Measurements from ENCODE around the gene TEPSIN. TPM values are rescaled to one million over a fixed set of nuclear protein-coding genes. Genes with fewer than 3 reads are reported as not detected.

Gene TEPSIN
- polyA plus RNA-seq, 4 donors = 19.3 to 89.9 (median 36.0) TPM

DNA sequence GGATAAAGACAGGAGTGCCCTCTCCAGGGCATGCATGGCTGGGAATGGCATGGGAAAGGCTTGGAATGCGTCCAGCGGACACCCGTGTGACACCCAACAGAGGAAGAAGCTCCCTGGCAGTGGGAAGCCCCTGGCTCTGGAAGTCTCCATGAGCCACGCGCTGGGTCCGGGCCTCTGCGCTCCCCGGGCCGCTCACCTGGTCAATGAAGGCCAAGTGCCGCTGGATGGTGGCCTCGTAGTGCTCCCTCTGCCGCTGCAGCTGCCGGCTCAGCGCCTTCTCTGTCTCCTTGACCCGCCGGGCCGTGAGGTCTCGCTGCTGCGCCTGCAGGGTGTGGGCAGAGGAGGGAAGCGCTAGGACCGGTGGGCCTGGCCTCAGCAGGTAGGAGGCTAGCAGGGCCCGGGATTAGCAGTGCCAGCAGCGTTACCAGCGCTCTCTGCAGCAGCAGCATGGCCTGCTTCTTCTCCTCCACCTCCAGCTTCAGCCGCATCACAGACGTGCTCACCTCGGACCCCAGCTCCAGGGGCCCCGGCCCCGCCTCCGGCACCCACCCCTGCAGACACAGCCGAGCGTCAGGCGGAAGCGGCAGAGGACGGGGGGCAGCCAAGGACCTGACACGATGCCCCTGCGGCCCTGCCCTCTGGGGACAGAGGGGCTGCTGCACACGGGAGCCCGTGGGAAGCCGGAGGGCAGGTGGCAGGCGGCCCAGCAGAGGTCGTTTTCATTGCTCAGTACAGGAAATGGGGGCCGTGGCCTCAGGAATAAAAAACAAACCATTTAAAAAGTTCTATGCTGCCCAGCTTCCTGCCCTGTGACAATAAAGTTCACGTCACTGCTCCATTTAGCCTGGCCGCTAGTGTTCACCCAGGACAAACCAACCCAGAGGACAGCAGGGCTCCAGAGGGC lies 42.1 kb downstream of the TEPSIN start:
- no peaks in the 10 kb centered on the region for H3K9me3 ChIP-seq (ENCODE audit: control insufficient read depth in 2 of 2, insufficient read depth in 1 of 2, low read depth in 1 of 2, low read length in 1 of 2)
- no peaks in the 10 kb centered on the region for H3K27me3 ChIP-seq (ENCODE audit: control insufficient read depth in 3 of 3, insufficient read depth in 3 of 3, low read length in 3 of 3)
- H3K4me3 ChIP-seq (ENCODE audit: low read depth in 1 of 3, low read length in 3 of 3) = no peak overlapping the region
- no peaks in the 10 kb centered on the region for H3K4me1 ChIP-seq (ENCODE audit: control insufficient read depth in 3 of 3, insufficient read depth in 2 of 3, low read depth in 1 of 3, low read length in 2 of 3)
- 85 to 94% (median 89%) methylated on average over 39 to 45 of the region's 45 CpGs for WGBS, 3 donors
- no peak overlapping the region for H3K27ac ChIP-seq (ENCODE audit: low read depth in 1 of 3, low read length in 2 of 3)
- peaks cover 0 to 81% (median 7%) of the 10 kb centered on the region in 3 donors for H3K36me3 ChIP-seq (ENCODE audit: control insufficient read depth in 3 of 3, insufficient read depth in 2 of 3, low read depth in 1 of 3, low read length in 3 of 3)
- FAIRE-seq = no peak
- DNase-seq = no peak

DNA sequence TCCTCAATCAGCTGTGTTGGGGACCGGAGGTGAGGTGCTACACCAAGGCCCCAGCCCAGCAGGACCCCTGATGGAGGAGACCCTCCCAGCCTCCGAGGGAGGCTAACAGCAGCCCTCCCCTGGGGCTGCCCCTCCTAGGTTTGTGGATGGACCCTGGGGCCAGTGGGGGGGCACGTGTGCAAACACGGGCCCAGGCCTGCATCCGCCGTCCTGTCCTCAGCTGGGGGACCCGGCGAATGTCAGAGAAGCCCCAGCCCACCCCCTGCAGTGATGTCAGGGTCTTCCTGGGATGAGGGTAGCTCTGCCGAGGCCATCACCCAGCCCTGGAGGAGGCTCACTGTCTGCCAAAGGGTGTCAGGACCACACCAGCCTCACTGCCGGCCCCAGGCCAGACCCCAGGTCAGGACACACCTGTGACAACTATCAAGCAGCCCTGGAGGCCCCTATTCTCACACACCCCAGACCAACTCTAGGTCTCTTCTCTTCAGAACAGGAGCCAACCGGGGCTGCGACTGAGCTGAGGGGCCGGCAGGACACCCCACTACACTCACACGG lies 42.8 kb downstream of the TEPSIN start:
- Histone ChIP-seq H3K27me3 (ENCODE audit: control insufficient read depth in 3 of 3, insufficient read depth in 3 of 3, low read length in 3 of 3) (no peaks in the 10 kb centered on the region), H3K27ac (ENCODE audit: low read depth in 1 of 3, low read length in 2 of 3) (no peak overlapping the region), H3K36me3 (ENCODE audit: control insufficient read depth in 3 of 3, insufficient read depth in 2 of 3, low read depth in 1 of 3, low read length in 3 of 3) (peaks cover 0 to 83% (median 7%) of the 10 kb centered on the region in 3 donors), H3K9me3 (ENCODE audit: control insufficient read depth in 2 of 2, insufficient read depth in 1 of 2, low read depth in 1 of 2, low read length in 1 of 2) (no peaks in the 10 kb centered on the region), H3K4me1 (ENCODE audit: control insufficient read depth in 3 of 3, insufficient read depth in 2 of 3, low read depth in 1 of 3, low read length in 2 of 3) (no peaks in the 10 kb centered on the region), H3K4me3 (ENCODE audit: low read depth in 1 of 3, low read length in 3 of 3) (no peak overlapping the region)
- FAIRE-seq (no peak), DNase-seq (no peak)
- WGBS, 3 donors = 90 to 97% (median 91%) methylated on average over 14 of the region's 14 CpGs

DNA sequence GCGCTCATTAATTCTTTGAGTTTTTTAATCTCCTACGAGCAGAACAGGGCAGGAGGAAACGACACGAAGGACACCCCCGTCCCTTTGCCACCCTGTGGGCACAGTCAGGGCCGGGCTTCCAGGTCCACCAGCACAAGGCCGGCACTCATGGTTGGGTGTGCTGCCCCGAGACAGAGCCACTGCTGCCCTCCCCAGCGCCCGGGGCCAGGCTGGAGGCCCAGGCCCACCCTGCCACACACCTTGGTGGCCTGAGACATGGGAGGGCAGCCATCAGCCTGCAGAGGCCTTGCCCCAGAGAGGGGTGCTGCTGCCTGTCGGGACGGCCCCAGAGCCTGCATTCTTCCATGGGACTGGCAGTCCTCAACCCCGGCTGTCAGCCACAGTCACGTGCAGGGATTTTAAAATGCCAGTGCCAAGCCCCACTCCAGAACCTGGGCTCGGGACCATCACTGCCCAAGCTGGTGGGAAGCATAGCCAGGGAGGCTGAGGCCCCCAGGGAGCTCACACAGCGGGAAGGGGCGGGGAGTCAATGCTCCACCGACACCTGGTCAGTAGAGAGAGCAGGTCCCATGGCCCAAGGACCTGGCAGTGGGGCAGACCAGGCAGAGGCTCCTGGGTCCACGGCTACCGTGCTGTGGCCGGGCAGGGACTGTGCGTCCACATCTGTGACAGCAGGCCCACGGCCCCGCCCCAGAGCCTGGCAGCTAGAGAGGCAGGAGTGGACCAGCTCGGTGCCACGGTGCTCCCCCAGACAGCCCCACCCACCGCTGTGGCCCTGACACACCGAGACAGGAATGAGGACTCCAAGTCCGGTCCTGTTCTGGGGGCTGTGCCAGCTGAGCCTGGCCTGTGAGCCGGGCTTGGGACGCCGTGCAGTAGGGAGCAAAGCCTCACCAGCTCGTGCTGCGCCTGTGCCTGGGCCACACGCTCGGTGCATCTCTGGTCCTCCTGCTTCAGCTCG lies 43.6 kb downstream of the TEPSIN start:
- Histone ChIP-seq H3K36me3 (ENCODE audit: control insufficient read depth in 3 of 3, insufficient read depth in 2 of 3, low read depth in 1 of 3, low read length in 3 of 3) (peaks cover 0 to 85% (median 7%) of the 10 kb centered on the region in 3 donors), H3K27ac (ENCODE audit: low read depth in 1 of 3, low read length in 2 of 3) (no peak overlapping the region), H3K4me1 (ENCODE audit: control insufficient read depth in 3 of 3, insufficient read depth in 2 of 3, low read depth in 1 of 3, low read length in 2 of 3) (no peaks in the 10 kb centered on the region), H3K9me3 (ENCODE audit: control insufficient read depth in 2 of 2, insufficient read depth in 1 of 2, low read depth in 1 of 2, low read length in 1 of 2) (no peaks in the 10 kb centered on the region), H3K27me3 (ENCODE audit: control insufficient read depth in 3 of 3, insufficient read depth in 3 of 3, low read length in 3 of 3) (no peaks in the 10 kb centered on the region), H3K4me3 (ENCODE audit: low read depth in 1 of 3, low read length in 3 of 3) (no peak overlapping the region)
- DNase-seq = no peak
- no peak for FAIRE-seq
- WGBS, 3 donors = 91 to 95% (median 93%) methylated on average over 35 to 37 of the region's 37 CpGs

- peaks cover 0 to 84% (median 7%) of the 10 kb centered on the region in 3 donors for H3K36me3 ChIP-seq (ENCODE audit: control insufficient read depth in 3 of 3, insufficient read depth in 2 of 3, low read depth in 1 of 3, low read length in 3 of 3)
- no peaks in the 10 kb centered on the region for H3K27me3 ChIP-seq (ENCODE audit: control insufficient read depth in 3 of 3, insufficient read depth in 3 of 3, low read length in 3 of 3)
- no peak overlapping the region for H3K4me3 ChIP-seq (ENCODE audit: low read depth in 1 of 3, low read length in 3 of 3)
- FAIRE-seq (no peak), DNase-seq (no peak)
- H3K9me3 ChIP-seq (ENCODE audit: control insufficient read depth in 2 of 2, insufficient read depth in 1 of 2, low read depth in 1 of 2, low read length in 1 of 2) = no peaks in the 10 kb centered on the region
- WGBS, 3 donors = 90 to 95% (median 90%) methylated on average over 18 to 21 of the region's 21 CpGs
- no peak overlapping the region for H3K27ac ChIP-seq (ENCODE audit: low read depth in 1 of 3, low read length in 2 of 3)
- H3K4me1 ChIP-seq (ENCODE audit: control insufficient read depth in 3 of 3, insufficient read depth in 2 of 3, low read depth in 1 of 3, low read length in 2 of 3) = no peaks in the 10 kb centered on the region
These were observed 44.6 kb downstream of the TEPSIN start for GRCh38 chr17:81194225-81194760.

DNA sequence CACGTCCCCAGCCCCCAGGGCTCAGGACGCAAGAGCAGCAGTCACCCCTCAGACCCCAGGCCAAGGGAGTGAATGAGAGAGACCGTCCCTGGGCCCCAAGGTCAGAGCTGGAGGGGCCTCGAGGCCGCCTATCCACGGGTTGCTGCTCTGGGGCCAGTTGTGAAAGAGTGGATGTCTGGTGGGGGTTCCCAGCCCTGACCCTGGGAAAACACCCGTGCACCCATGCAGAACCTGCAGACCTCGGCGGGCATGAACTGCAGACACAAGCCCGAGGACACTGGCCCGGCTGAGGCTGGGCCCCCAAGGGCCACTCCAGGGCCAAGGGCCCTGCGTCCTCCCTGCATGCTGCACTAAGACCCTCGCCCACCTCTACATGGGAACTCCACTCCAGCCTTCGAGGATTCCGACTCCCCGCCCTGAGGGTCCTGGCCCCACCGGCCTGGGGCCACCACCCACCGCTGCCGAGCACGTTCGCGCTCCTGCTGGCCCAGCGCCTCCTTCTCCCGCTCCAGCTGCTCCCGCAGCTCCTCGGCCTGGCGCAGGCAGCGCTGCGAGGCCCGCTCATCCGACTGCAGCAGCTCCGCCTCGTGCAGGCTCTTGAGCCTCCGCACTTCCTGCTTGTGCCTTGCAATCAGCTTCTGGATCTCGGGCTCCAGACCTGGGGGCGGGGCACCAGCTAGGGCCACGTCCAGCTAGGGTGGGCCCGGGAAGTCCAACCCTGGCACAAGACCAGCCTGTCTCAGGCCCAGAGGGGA lies 45.2 kb downstream of the TEPSIN start:
- peaks cover 0 to 82% (median 7%) of the 10 kb centered on the region in 3 donors for H3K36me3 ChIP-seq (ENCODE audit: control insufficient read depth in 3 of 3, insufficient read depth in 2 of 3, low read depth in 1 of 3, low read length in 3 of 3)
- H3K27me3 ChIP-seq (ENCODE audit: control insufficient read depth in 3 of 3, insufficient read depth in 3 of 3, low read length in 3 of 3) = no peaks in the 10 kb centered on the region
- no peak overlapping the region for H3K4me3 ChIP-seq (ENCODE audit: low read depth in 1 of 3, low read length in 3 of 3)
- 84 to 91% (median 90%) methylated on average over 36 to 38 of the region's 38 CpGs for WGBS, 3 donors
- no peaks in the 10 kb centered on the region for H3K4me1 ChIP-seq (ENCODE audit: control insufficient read depth in 3 of 3, insufficient read depth in 2 of 3, low read depth in 1 of 3, low read length in 2 of 3)
- DNase-seq = no peak
- H3K27ac ChIP-seq (ENCODE audit: low read depth in 1 of 3, low read length in 2 of 3) = no peak overlapping the region
- H3K9me3 ChIP-seq (ENCODE audit: control insufficient read depth in 2 of 2, insufficient read depth in 1 of 2, low read depth in 1 of 2, low read length in 1 of 2) = no peaks in the 10 kb centered on the region
- FAIRE-seq = no peak

- H3K9me3 ChIP-seq (ENCODE audit: control insufficient read depth in 2 of 2, insufficient read depth in 1 of 2, low read depth in 1 of 2, low read length in 1 of 2) = no peaks in the 10 kb centered on the region
- no peak overlapping the region for H3K27ac ChIP-seq (ENCODE audit: low read depth in 1 of 3, low read length in 2 of 3)
- peaks cover 0 to 79% (median 7%) of the 10 kb centered on the region in 3 donors for H3K36me3 ChIP-seq (ENCODE audit: control insufficient read depth in 3 of 3, insufficient read depth in 2 of 3, low read depth in 1 of 3, low read length in 3 of 3)
- H3K4me1 ChIP-seq (ENCODE audit: control insufficient read depth in 3 of 3, insufficient read depth in 2 of 3, low read depth in 1 of 3, low read length in 2 of 3) = no peaks in the 10 kb centered on the region
- DNase-seq (no peak), FAIRE-seq (no peak)
- WGBS, 3 donors = 91 to 93% (median 92%) methylated on average over 15 to 17 of the region's 17 CpGs
- H3K4me3 ChIP-seq (ENCODE audit: low read depth in 1 of 3, low read length in 3 of 3) = no peak overlapping the region
- H3K27me3 ChIP-seq (ENCODE audit: control insufficient read depth in 3 of 3, insufficient read depth in 3 of 3, low read length in 3 of 3) = no peaks in the 10 kb centered on the region
These were observed 45.8 kb downstream of the TEPSIN start for GRCh38 chr17:81193051-81193410.

DNA sequence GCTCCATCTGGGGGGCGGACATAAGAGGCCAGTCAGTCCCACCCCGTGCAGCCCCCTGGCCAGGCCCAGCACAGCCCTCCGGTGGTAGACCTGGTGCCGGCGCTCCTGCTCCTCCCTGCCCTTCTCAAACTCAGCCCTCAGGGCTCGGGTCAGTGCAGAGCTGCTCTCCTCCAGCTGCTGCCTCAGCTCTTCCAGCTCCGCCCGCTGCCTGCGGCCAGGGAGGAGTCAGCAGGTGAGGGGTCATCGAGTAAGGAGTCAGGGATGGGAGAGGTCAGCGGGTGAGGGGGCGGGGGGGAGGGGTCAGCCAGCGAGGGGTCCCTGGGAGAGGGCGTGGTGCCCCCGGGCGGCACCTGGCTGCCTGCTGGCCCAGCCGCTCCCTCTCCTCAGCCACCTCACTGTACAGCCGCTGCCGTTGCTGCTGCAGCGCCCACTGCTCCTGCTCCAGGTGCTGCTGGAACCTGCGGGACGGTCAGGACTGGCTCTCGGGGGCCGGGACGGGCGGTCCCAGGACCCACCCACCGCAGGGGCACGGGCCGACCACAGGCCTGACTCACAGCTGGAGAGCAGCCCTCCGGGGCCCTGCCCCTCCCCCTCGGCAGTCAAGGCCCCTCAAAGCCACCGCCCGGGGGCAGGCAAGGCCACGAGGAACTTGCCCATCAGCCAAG lies 46.3 kb downstream of the TEPSIN start:
- 79 to 86% (median 82%) methylated on average over 27 to 34 of the region's 34 CpGs for WGBS, 3 donors
- no peaks in the 10 kb centered on the region for H3K9me3 ChIP-seq (ENCODE audit: control insufficient read depth in 2 of 2, insufficient read depth in 1 of 2, low read depth in 1 of 2, low read length in 1 of 2)
- no peak overlapping the region for H3K27ac ChIP-seq (ENCODE audit: low read depth in 1 of 3, low read length in 2 of 3)
- H3K36me3 ChIP-seq (ENCODE audit: control insufficient read depth in 3 of 3, insufficient read depth in 2 of 3, low read depth in 1 of 3, low read length in 3 of 3) = peaks cover 0 to 74% (median 4%) of the 10 kb centered on the region in 3 donors
- no peak for DNase-seq
- H3K4me1 ChIP-seq (ENCODE audit: control insufficient read depth in 3 of 3, insufficient read depth in 2 of 3, low read depth in 1 of 3, low read length in 2 of 3) = no peaks in the 10 kb centered on the region
- no peaks in the 10 kb centered on the region for H3K27me3 ChIP-seq (ENCODE audit: control insufficient read depth in 3 of 3, insufficient read depth in 3 of 3, low read length in 3 of 3)
- no peak overlapping the region for H3K4me3 ChIP-seq (ENCODE audit: low read depth in 1 of 3, low read length in 3 of 3)
- FAIRE-seq = no peak

Data from small intestine (tissue), 7 donors.